ENCODE measurements around the gene SH3GL2. TPM values are rescaled to one million over a fixed set of nuclear protein-coding genes. Genes with fewer than 3 reads are reported as not detected.

SH3GL2 gene
- total and polyA plus RNA-seq, 4 donors = 0.10 TPM; not detected in 3

- ATAC-seq (ENCODE audit: low FRiP score) (no peak), DNase-seq (no peak)
These were observed 250.2 kb downstream of the SH3GL2 start for GRCh38 chr9:17829064-17829463.

GRCh38 chr9:17829812-17830385 is 251.0 kb downstream of the SH3GL2 start:
- no peak overlapping the region for H3K27ac ChIP-seq (ENCODE audit: low read depth in 1 of 2, low read length in 2 of 2)
- no peak overlapping the region for H3K4me3 ChIP-seq (ENCODE audit: low read length in 2 of 2)
- H3K9me3 ChIP-seq (ENCODE audit: control insufficient read depth, low read length) = no peaks in the 10 kb centered on the region
- ATAC-seq (ENCODE audit: low FRiP score) = no peak
- no peaks in the 10 kb centered on the region for H3K36me3 ChIP-seq (ENCODE audit: control insufficient read depth in 1 of 2, insufficient read depth in 2 of 2, low read length in 1 of 2)
- intact Hi-C loops (cut with DNase I) = loop anchor here in 1 of 2 donors (5.0 kb wide), 1 partner anchor 62 kb away; no protein-coding TSS in a partner anchor
- no peaks in the 10 kb centered on the region for H3K4me1 ChIP-seq (ENCODE audit: control insufficient read depth in 1 of 2, insufficient read depth in 2 of 2, low read length in 2 of 2)
- 86 to 91% methylated on average over 4 of the region's 4 CpGs for WGBS, 2 donors
- no peak for DNase-seq
- H3K27me3 ChIP-seq (ENCODE audit: control insufficient read depth in 1 of 2, insufficient read depth in 2 of 2, low read length in 1 of 2) = no peaks in the 10 kb centered on the region

More at GRCh38 chr9:17829064-17829463, 250.2 kb downstream of the SH3GL2 start:
- Histone ChIP-seq H3K27me3 (ENCODE audit: control insufficient read depth in 1 of 2, insufficient read depth in 2 of 2, low read length in 1 of 2) (no peaks in the 10 kb centered on the region), H3K4me1 (ENCODE audit: control insufficient read depth in 1 of 2, insufficient read depth in 2 of 2, low read length in 2 of 2) (peaks cover 0 to 3% of the 10 kb centered on the region in 2 donors), H3K4me3 (ENCODE audit: low read length in 2 of 2) (no peak overlapping the region), H3K36me3 (ENCODE audit: control insufficient read depth in 1 of 2, insufficient read depth in 2 of 2, low read length in 1 of 2) (no peaks in the 10 kb centered on the region), H3K9me3 (ENCODE audit: control insufficient read depth, low read length) (no peaks in the 10 kb centered on the region), H3K27ac (ENCODE audit: low read depth in 1 of 2, low read length in 2 of 2) (no peak overlapping the region)
- intact Hi-C loops (cut with DNase I) = no loop called here

- no peaks in the 10 kb centered on the region for H3K27me3 ChIP-seq (ENCODE audit: control insufficient read depth in 1 of 2, insufficient read depth in 2 of 2, low read length in 1 of 2)
- no peaks in the 10 kb centered on the region for H3K36me3 ChIP-seq (ENCODE audit: control insufficient read depth in 1 of 2, insufficient read depth in 2 of 2, low read length in 1 of 2)
- H3K4me1 ChIP-seq (ENCODE audit: control insufficient read depth in 1 of 2, insufficient read depth in 2 of 2, low read length in 2 of 2) = no peaks in the 10 kb centered on the region
- intact Hi-C loops (cut with DNase I) = loop anchor here in 1 of 2 donors (5.0 kb wide), 1 partner anchor 59 kb away; no protein-coding TSS in a partner anchor
- DNase-seq = no peak
- H3K27ac ChIP-seq (ENCODE audit: low read depth in 1 of 2, low read length in 2 of 2) = no peak overlapping the region
- H3K4me3 ChIP-seq (ENCODE audit: low read length in 2 of 2) = no peak overlapping the region
- 4 to 12% methylated on average over 2 of the region's 2 CpGs for WGBS, 2 donors
- no peaks in the 10 kb centered on the region for H3K9me3 ChIP-seq (ENCODE audit: control insufficient read depth, low read length)
- ATAC-seq (ENCODE audit: low FRiP score) = no peak
These were observed 253.9 kb downstream of the SH3GL2 start for GRCh38 chr9:17832812-17833211.

GRCh38 chr9:17833846-17834245 is 255.0 kb downstream of the SH3GL2 start:
- H3K4me3 ChIP-seq (ENCODE audit: low read length in 2 of 2) = no peak overlapping the region
- H3K27me3 ChIP-seq (ENCODE audit: control insufficient read depth in 1 of 2, insufficient read depth in 2 of 2, low read length in 1 of 2) = no peaks in the 10 kb centered on the region
- no peaks in the 10 kb centered on the region for H3K36me3 ChIP-seq (ENCODE audit: control insufficient read depth in 1 of 2, insufficient read depth in 2 of 2, low read length in 1 of 2)
- intact Hi-C loops (cut with DNase I) = loop anchor here in 1 of 2 donors (5.0 kb wide), 1 partner anchor 58 kb away; no protein-coding TSS in a partner anchor
- WGBS, 2 donors = 95 to 96% methylated on average over 7 of the region's 7 CpGs
- DNase-seq (no peak), ATAC-seq (ENCODE audit: low FRiP score) (no peak)
- no peaks in the 10 kb centered on the region for H3K9me3 ChIP-seq (ENCODE audit: control insufficient read depth, low read length)
- no peak overlapping the region for H3K27ac ChIP-seq (ENCODE audit: low read depth in 1 of 2, low read length in 2 of 2)
- no peaks in the 10 kb centered on the region for H3K4me1 ChIP-seq (ENCODE audit: control insufficient read depth in 1 of 2, insufficient read depth in 2 of 2, low read length in 2 of 2)

GRCh38 chr9:17837965-17838364 is 259.1 kb downstream of the SH3GL2 start:
- Histone ChIP-seq H3K4me1 (ENCODE audit: control insufficient read depth in 1 of 2, insufficient read depth in 2 of 2, low read length in 2 of 2) (peaks cover 0 to 1% of the 10 kb centered on the region in 2 donors), H3K27me3 (ENCODE audit: control insufficient read depth in 1 of 2, insufficient read depth in 2 of 2, low read length in 1 of 2) (no peaks in the 10 kb centered on the region), H3K27ac (ENCODE audit: low read depth in 1 of 2, low read length in 2 of 2) (no peak overlapping the region), H3K9me3 (ENCODE audit: control insufficient read depth, low read length) (no peaks in the 10 kb centered on the region), H3K4me3 (ENCODE audit: low read length in 2 of 2) (no peak overlapping the region), H3K36me3 (ENCODE audit: control insufficient read depth in 1 of 2, insufficient read depth in 2 of 2, low read length in 1 of 2) (no peaks in the 10 kb centered on the region)
- no peak for ATAC-seq (ENCODE audit: low FRiP score)
- no peak for DNase-seq
- WGBS, 2 donors = 85 to 86% methylated on average over 4 of the region's 4 CpGs
- intact Hi-C loops (cut with DNase I) = no loop called here

- peaks cover 0 to 1% of the 10 kb centered on the region in 2 donors for H3K4me1 ChIP-seq (ENCODE audit: control insufficient read depth in 1 of 2, insufficient read depth in 2 of 2, low read length in 2 of 2)
- no peaks in the 10 kb centered on the region for H3K27me3 ChIP-seq (ENCODE audit: control insufficient read depth in 1 of 2, insufficient read depth in 2 of 2, low read length in 1 of 2)
- no peak overlapping the region for H3K4me3 ChIP-seq (ENCODE audit: low read length in 2 of 2)
- no peak overlapping the region for H3K27ac ChIP-seq (ENCODE audit: low read depth in 1 of 2, low read length in 2 of 2)
- H3K9me3 ChIP-seq (ENCODE audit: control insufficient read depth, low read length) = peaks cover 2% of the 10 kb centered on the region
- no peaks in the 10 kb centered on the region for H3K36me3 ChIP-seq (ENCODE audit: control insufficient read depth in 1 of 2, insufficient read depth in 2 of 2, low read length in 1 of 2)
- intact Hi-C loops (cut with DNase I) = no loop called here
- 43 to 44% methylated on average over 5 of the region's 5 CpGs for WGBS, 2 donors
- ATAC-seq (ENCODE audit: low FRiP score) (no peak), DNase-seq (no peak)
These were observed 260.9 kb downstream of the SH3GL2 start for GRCh38 chr9:17839776-17840175.

GRCh38 chr9:17843236-17843635 is 264.4 kb downstream of the SH3GL2 start:
- no peak for ATAC-seq (ENCODE audit: low FRiP score)
- 97 to 100% methylated on average over 1 of the region's 1 CpG for WGBS, 2 donors
- Histone ChIP-seq H3K27ac (ENCODE audit: low read depth in 1 of 2, low read length in 2 of 2) (no peak overlapping the region), H3K36me3 (ENCODE audit: control insufficient read depth in 1 of 2, insufficient read depth in 2 of 2, low read length in 1 of 2) (no peaks in the 10 kb centered on the region), H3K27me3 (ENCODE audit: control insufficient read depth in 1 of 2, insufficient read depth in 2 of 2, low read length in 1 of 2) (no peaks in the 10 kb centered on the region), H3K4me3 (ENCODE audit: low read length in 2 of 2) (no peak overlapping the region), H3K4me1 (ENCODE audit: control insufficient read depth in 1 of 2, insufficient read depth in 2 of 2, low read length in 2 of 2) (peaks cover 0 to 1% of the 10 kb centered on the region in 2 donors), H3K9me3 (ENCODE audit: control insufficient read depth, low read length) (peaks cover 2% of the 10 kb centered on the region)
- intact Hi-C loops (cut with DNase I) = no loop called here
- DNase-seq = no peak
